Endothelial cell of umbilical vein (primary cell): ENCODE data around the gene SYT8. TPM values are rescaled to one million over a fixed set of nuclear protein-coding genes. Genes with fewer than 3 reads are reported as not detected.

Source experiments
- BruUV-seq: library from RNA; stranded (reverse); fragments of 400-500 nt; replicated peaks from 2 replicates; lab custom pipeline; 2021; lab: Mats Ljungman, UMichigan
- CTCF ChIA-PET: fragments of 300-600, 350-600 bp; sonication (Branson Sonifier 250); formaldehyde crosslinking; loops from one replicate; lab custom pipeline; 2021; ENCODE audit warnings: antibody characterized with exemption, inconsistent platforms; lab: Charles Lee
- POLR2A ChIA-PET: fragments of 300-600, 350-600 bp; sonication (Branson Sonifier 250); formaldehyde crosslinking; loops from one replicate; lab custom pipeline; 2021; ENCODE audit warnings: antibody characterized with exemption, inconsistent platforms; lab: Charles Lee
- DNase-seq: peaks from one replicate; pipeline ENCODE4 v3.0.0-alpha.2; 2011; ENCODE audit warnings: low read depth, low spot score
- FAIRE-seq: peaks from 2 replicates; lab custom pipeline; 2011; peaks lifted over from hg19 to GRCh38; lab: Jason Lieb, UNC
- H2AFZ ChIP-seq: 2 replicates; pipeline ENCODE4 v1.6.0; 2012; ENCODE audit warnings: low read depth, low read length, control low read depth, inconsistent platforms
- H3K27ac ChIP-seq: 2 replicates; pipeline ENCODE4 v1.5.1; 2011; ENCODE audit warnings: low read depth, mild to moderate bottlenecking, control low read depth, low read length, moderate library complexity; ENCODE audit not compliant: insufficient read depth
- H3K27me3 ChIP-seq, 2 experiments: 2 replicates each; pipeline versions ENCODE4 v1.6.0 to v1.6.1; 2011; ENCODE audit warnings: low read length in 2 of 2, mixed read lengths in 1 of 2; ENCODE audit not compliant: control insufficient read depth in 2 of 2, insufficient read depth in 2 of 2
- H3K36me3 ChIP-seq, 2 experiments: 2 replicates in 1 of 2; 3 replicates in 1 of 2; pipeline ENCODE4 v1.5.1; 2011; ENCODE audit warnings: low read length in 2 of 2, mild to moderate bottlenecking in 1 of 2, moderate library complexity in 1 of 2; ENCODE audit not compliant: control insufficient read depth in 2 of 2, insufficient read depth in 2 of 2; ENCODE audit errors: extremely low read depth in 1 of 2
- H3K4me1 ChIP-seq: 3 replicates; pipeline ENCODE4 v1.5.1; 2011; ENCODE audit warnings: mild to moderate bottlenecking, low read length; ENCODE audit not compliant: control insufficient read depth, insufficient read depth; ENCODE audit errors: extremely low read depth
- H3K4me2 ChIP-seq: 2 replicates; pipeline ENCODE4 v1.6.1; 2011; ENCODE audit warnings: low read length, control low read depth, mixed read lengths; ENCODE audit not compliant: insufficient read depth
- H3K4me3 ChIP-seq, 3 experiments: fragments of 200-600 bp in 1 of 3; sonication (generic), shearing (Covaris generic) in 1 of 3; replicated peaks in 1 of 3; 2 replicates each; pipeline ENCODE4 v1.5.1; 2011 to 2016; ENCODE audit warnings: control low read depth in 3 of 3, low read length in 3 of 3, mild to moderate bottlenecking in 2 of 3, inconsistent platforms in 1 of 3, low read depth in 1 of 3, moderate library complexity in 1 of 3; ENCODE audit not compliant: insufficient read depth in 1 of 3
- H3K79me2 ChIP-seq: 2 replicates; pipeline ENCODE4 v1.6.0; 2012; ENCODE audit warnings: low read length, inconsistent platforms; ENCODE audit not compliant: control insufficient read depth, insufficient read depth
- H3K9ac ChIP-seq: replicated peaks from 2 replicates; pipeline ENCODE3; 2011; ENCODE audit warnings: low read length, control low read depth; ENCODE audit not compliant: insufficient read depth; ENCODE audit errors: extremely low read depth
- H3K9me1 ChIP-seq: replicated peaks from 3 replicates; pipeline ENCODE4 v1.6.0; 2011; ENCODE audit warnings: mild to moderate bottlenecking, low read length; ENCODE audit not compliant: control insufficient read depth, insufficient read depth; ENCODE audit errors: extremely low read depth
- H3K9me3 ChIP-seq: replicated peaks from 2 replicates; pipeline ENCODE4 v1.5.1; 2012; ENCODE audit warnings: low read length, inconsistent platforms; ENCODE audit not compliant: control insufficient read depth, insufficient read depth
- H4K20me1 ChIP-seq: replicated peaks from 2 replicates; pipeline ENCODE3; 2011; ENCODE audit warnings: mild to moderate bottlenecking, low read length; ENCODE audit not compliant: control insufficient read depth, insufficient read depth; ENCODE audit errors: extremely low read depth
- CTCF ChIP-seq, 2 donors: IDR thresholded peaks; 1 replicate in 1 of 2; 2 replicates in 1 of 2; pipeline ENCODE4 v1.5.1; 2011; ENCODE audit warnings: low read length in 2 of 2, mild to moderate bottlenecking in 2 of 2, moderate library complexity in 2 of 2, control low read depth in 1 of 2, inconsistent platforms in 1 of 2, low read depth in 1 of 2; ENCODE audit not compliant: insufficient read depth in 1 of 2; ENCODE audit errors: extremely low read depth in 1 of 2
- EZH2 ChIP-seq: IDR thresholded peaks from 2 replicates; pipeline ENCODE4 v1.6.1; 2012; ENCODE audit warnings: borderline replicate concordance, low read depth, mild to moderate bottlenecking, moderate library complexity, low read length, inconsistent platforms; ENCODE audit not compliant: severe bottlenecking
- FOS ChIP-seq: IDR thresholded peaks from 2 replicates; pipeline ENCODE4 v1.6.1; 2011; ENCODE audit warnings: mild to moderate bottlenecking, low read length, moderate library complexity, borderline replicate concordance; ENCODE audit not compliant: insufficient read depth
- GATA2 ChIP-seq: IDR thresholded peaks from 2 replicates; pipeline ENCODE4 v1.7.0; 2011; ENCODE audit warnings: low read depth, mild to moderate bottlenecking, moderate library complexity, mixed read lengths, low read length; ENCODE audit not compliant: insufficient read length, insufficient read depth
- JUN ChIP-seq: IDR thresholded peaks from 2 replicates; pipeline ENCODE4 v1.6.1; 2011; ENCODE audit warnings: borderline replicate concordance, low read depth; ENCODE audit not compliant: insufficient read length, insufficient read depth
- MAX ChIP-seq: IDR thresholded peaks from 2 replicates; pipeline ENCODE4 v1.6.1; 2011; ENCODE audit not compliant: insufficient read depth, insufficient read length
- MYC ChIP-seq: IDR thresholded peaks from one replicate; pipeline ENCODE4 v1.6.1; 2011; ENCODE audit warnings: mild to moderate bottlenecking, low read depth, low read length
- POLR2A ChIP-seq: IDR thresholded peaks from 2 replicates; pipeline ENCODE4 v1.6.1; 2012; ENCODE audit warnings: low read depth, mild to moderate bottlenecking, control low read depth, low read length
- POLR2AphosphoS5 ChIP-seq: IDR thresholded peaks from 2 replicates; pipeline ENCODE4 v1.6.1; 2012; ENCODE audit warnings: low read depth, mild to moderate bottlenecking, control low read depth, low read length, moderate library complexity; ENCODE audit not compliant: insufficient read depth
- dilution Hi-C: fragments of 300-500 bp; cut with MboI; formaldehyde crosslinking; loops from one replicate; pipeline ENCODE4 v1.15.0; 2019; ENCODE audit warnings: low sequenced_read_pairs; ENCODE audit not compliant: extremely low pct_ligation_motif_present
- intact Hi-C: fragments of 100-400 bp; cut with micrococcal nuclease; formaldehyde crosslinking; loops from one replicate; pipeline ENCODE4 v1.10.0; 2022
- polyA plus RNA-seq, 4 experiments: library from polyadenylated mRNA; depleted of rRNA in 3 of 4; stranded (reverse) in 3 of 4; unstranded in 1 of 4; fragments of >200 nt; gene quantifications; 2 replicates each; pipeline versions ENCODE4 v1.2.1 to v1.2.3, GENCODE V29; 2011 to 2012; ENCODE audit warnings: missing spikeins in 1 of 4
- total RNA-seq: library from RNA; stranded (reverse); gene quantifications from 2 replicates; pipeline ENCODE4 v1.2.3, GENCODE V29; 2021

Gene SYT8
- total and polyA plus RNA-seq, 2 donors (not counting 3 experiments of a cell fraction or from before 2014, with no cell fraction given) = not detected

- no peak for FAIRE-seq
Measured at GRCh38 chr11:1847006-1847735, 12.4 kb downstream of the SYT8 start.

More at GRCh38 chr11:1847006-1847735, 12.4 kb downstream of the SYT8 start:
- Histone ChIP-seq H3K4me3 (no peak overlapping the region), H3K9me3 (no peaks in the 10 kb centered on the region), H3K79me2 (no peaks in the 10 kb centered on the region), H3K27me3 (no peaks in the 10 kb centered on the region), H3K9ac (no peak overlapping the region), H2AFZ (no peak overlapping the region), H3K27ac (no peak overlapping the region), H3K4me1 (no peaks in the 10 kb centered on the region), H3K36me3 (no peaks in the 10 kb centered on the region), H3K9me1 (no peaks in the 10 kb centered on the region), H3K4me2 (no peak overlapping the region), H4K20me1 (no peaks in the 10 kb centered on the region)
- CTCF ChIA-PET = interaction anchor here (1.2 to 4.0 kb wide), 6 partner anchors 15 to 305 kb away, joined by 3 to 17 read pairs (median 10); no protein-coding TSS in a partner anchor
- BruUV-seq = no TSS peak
- intact Hi-C loops (no loop called here), dilution Hi-C loops (no loop called here)
- no peak for TF ChIP-seq MAX
- no peak for TF ChIP-seq EZH2
- no peak for TF ChIP-seq GATA2
- TF ChIP-seq CTCF (IDR thresholded peaks at IDR 0.05; ENCODE audit: extremely low read depth in 1 of 2, insufficient read depth in 1 of 2, low read depth in 1 of 2, low read length in 2 of 2) = no peak
- no peak for TF ChIP-seq JUN
- TF ChIP-seq POLR2A = no peak
- TF ChIP-seq MYC = no peak
- TF ChIP-seq FOS = no peak
- TF ChIP-seq POLR2AphosphoS5 = no peak
- no peak for DNase-seq
- POLR2A ChIA-PET = no interaction called here
